Islet precursor cell (in vitro differentiated cells): ENCODE results near the gene FHDC1.
A peak's percentile ranks its signal among the peaks of the same experiment; 100 is the strongest.

Experiments used
- DNase-seq: peaks from one replicate; pipeline ENCODE4 v3.0.0-alpha.2; 2018

The FHDC1 gene

GRCh38 chr4:152988721-152989553 is 52.8 kb downstream of the FHDC1 start:
- DNase-seq: no peak

GRCh38 chr4:152989554-152989970 is 53.4 kb downstream of the FHDC1 start:
- no peak for DNase-seq

GRCh38 chr4:152990471-152991131 is 54.5 kb downstream of the FHDC1 start:
- no peak for DNase-seq

GRCh38 chr4:152991398-152991797 is 55.3 kb downstream of the FHDC1 start:
- DNase-seq: no peak

- peak; percentile 73 for DNase-seq
Measured at GRCh38 chr4:152992027-152992426, 55.9 kb downstream of the FHDC1 start.

GRCh38 chr4:152992466-152992865 is 56.3 kb downstream of the FHDC1 start:
- no peak for DNase-seq

GRCh38 chr4:152994038-152994437 is 57.9 kb downstream of the FHDC1 start:
- no peak for DNase-seq

GRCh38 chr4:152996111-152996571 is 60.0 kb downstream of the FHDC1 start:
- DNase-seq: peak; percentile 77

- DNase-seq: no peak
Measured at GRCh38 chr4:152996672-152997071, 60.5 kb downstream of the FHDC1 start.

- DNase-seq: no peak
Measured at GRCh38 chr4:152997288-152997687, 61.2 kb downstream of the FHDC1 start.

GRCh38 chr4:152997771-152998487 is 61.8 kb downstream of the FHDC1 start:
- peak; percentile 82 for DNase-seq

GRCh38 chr4:152998861-152999260 is 62.7 kb downstream of the FHDC1 start:
- DNase-seq: no peak

GRCh38 chr4:152999346-153000075 is 63.4 kb downstream of the FHDC1 start:
- DNase-seq: no peak

- no peak for DNase-seq
Measured at GRCh38 chr4:153000076-153000420, 63.9 kb downstream of the FHDC1 start.

- DNase-seq: no peak
Measured at GRCh38 chr4:153001626-153002025, 65.5 kb downstream of the FHDC1 start.

- no peak for DNase-seq
Measured at GRCh38 chr4:153002110-153002509, 66.0 kb downstream of the FHDC1 start.

GRCh38 chr4:153004081-153004850 is 68.1 kb downstream of the FHDC1 start:
- DNase-seq: no peak

- DNase-seq: no peak
Measured at GRCh38 chr4:153005899-153006381, 69.8 kb downstream of the FHDC1 start.

GRCh38 chr4:153008578-153009199 is 72.6 kb downstream of the FHDC1 start:
- DNase-seq: no peak

GRCh38 chr4:153010146-153010545 is 74.0 kb downstream of the FHDC1 start:
- no peak for DNase-seq

- DNase-seq: no peak
Measured at GRCh38 chr4:153013202-153013977, 77.3 kb downstream of the FHDC1 start.
